ENCODE measurements around the gene MLC1.

Gene MLC1

GRCh38 chr22:50085211-50085972 is at the start of gene MLC1:
Gene MLC1 (minus strand): TSS chr22:50085426. CDS start chr22:50084902, 524 bp downstream.
- no peak for DNase-seq (ENCODE audit: low read depth)

- DNase-seq (ENCODE audit: low read depth), result no peak
These were observed 49.3 kb upstream of the MLC1 start for GRCh38 chr22:50134481-50134880.

GRCh38 chr22:50131894-50132293 is 46.7 kb upstream of the MLC1 start:
- no peak for DNase-seq (ENCODE audit: low read depth)

- no peak for DNase-seq (ENCODE audit: low read depth)
These were observed 44.0 kb upstream of the MLC1 start for GRCh38 chr22:50129121-50129736.

- DNase-seq (ENCODE audit: low read depth), result no peak
These were observed 39.8 kb upstream of the MLC1 start for GRCh38 chr22:50125029-50125428.

- no peak for DNase-seq (ENCODE audit: low read depth)
These were observed 37.9 kb upstream of the MLC1 start for GRCh38 chr22:50123119-50123518.

- no peak for DNase-seq (ENCODE audit: low read depth)
These were observed 36.0 kb upstream of the MLC1 start for GRCh38 chr22:50121202-50121740.

- no peak for DNase-seq (ENCODE audit: low read depth)
These were observed 34.6 kb upstream of the MLC1 start for GRCh38 chr22:50119768-50120251.

- no peak for DNase-seq (ENCODE audit: low read depth)
These were observed 34.0 kb upstream of the MLC1 start for GRCh38 chr22:50119169-50119767.

- no peak for DNase-seq (ENCODE audit: low read depth)
These were observed 33.4 kb upstream of the MLC1 start for GRCh38 chr22:50118557-50119168.

- no peak for DNase-seq (ENCODE audit: low read depth)
These were observed 32.9 kb upstream of the MLC1 start for GRCh38 chr22:50118129-50118528.

GRCh38 chr22:50117168-50117762 is 32.0 kb upstream of the MLC1 start:
- DNase-seq (ENCODE audit: low read depth), result no peak

- no peak for DNase-seq (ENCODE audit: low read depth)
These were observed 30.5 kb upstream of the MLC1 start for GRCh38 chr22:50115693-50116092.

GRCh38 chr22:50114221-50115021 is 29.2 kb upstream of the MLC1 start:
- DNase-seq (ENCODE audit: low read depth), result no peak

- DNase-seq (ENCODE audit: low read depth), result no peak
These were observed 27.2 kb upstream of the MLC1 start for GRCh38 chr22:50112151-50113118.

- DNase-seq (ENCODE audit: low read depth), result no peak
These were observed 25.8 kb upstream of the MLC1 start for GRCh38 chr22:50111056-50111455.

- DNase-seq (ENCODE audit: low read depth), result no peak
These were observed 22.3 kb upstream of the MLC1 start for GRCh38 chr22:50107529-50107928.

- no peak for DNase-seq (ENCODE audit: low read depth)
These were observed 20.2 kb upstream of the MLC1 start for GRCh38 chr22:50105208-50106100.

- DNase-seq (ENCODE audit: low read depth), result no peak
These were observed 18.9 kb upstream of the MLC1 start for GRCh38 chr22:50104141-50104544.

All from stimulated activated CD8-positive, alpha-beta memory T cell treated with anti-CD3 and anti-CD28 coated beads, Interleukin-7, amount 100 ng/mL, for 24 hours (primary cell).